ENCODE results near the gene NR1D2.

The NR1D2 gene

DNA sequence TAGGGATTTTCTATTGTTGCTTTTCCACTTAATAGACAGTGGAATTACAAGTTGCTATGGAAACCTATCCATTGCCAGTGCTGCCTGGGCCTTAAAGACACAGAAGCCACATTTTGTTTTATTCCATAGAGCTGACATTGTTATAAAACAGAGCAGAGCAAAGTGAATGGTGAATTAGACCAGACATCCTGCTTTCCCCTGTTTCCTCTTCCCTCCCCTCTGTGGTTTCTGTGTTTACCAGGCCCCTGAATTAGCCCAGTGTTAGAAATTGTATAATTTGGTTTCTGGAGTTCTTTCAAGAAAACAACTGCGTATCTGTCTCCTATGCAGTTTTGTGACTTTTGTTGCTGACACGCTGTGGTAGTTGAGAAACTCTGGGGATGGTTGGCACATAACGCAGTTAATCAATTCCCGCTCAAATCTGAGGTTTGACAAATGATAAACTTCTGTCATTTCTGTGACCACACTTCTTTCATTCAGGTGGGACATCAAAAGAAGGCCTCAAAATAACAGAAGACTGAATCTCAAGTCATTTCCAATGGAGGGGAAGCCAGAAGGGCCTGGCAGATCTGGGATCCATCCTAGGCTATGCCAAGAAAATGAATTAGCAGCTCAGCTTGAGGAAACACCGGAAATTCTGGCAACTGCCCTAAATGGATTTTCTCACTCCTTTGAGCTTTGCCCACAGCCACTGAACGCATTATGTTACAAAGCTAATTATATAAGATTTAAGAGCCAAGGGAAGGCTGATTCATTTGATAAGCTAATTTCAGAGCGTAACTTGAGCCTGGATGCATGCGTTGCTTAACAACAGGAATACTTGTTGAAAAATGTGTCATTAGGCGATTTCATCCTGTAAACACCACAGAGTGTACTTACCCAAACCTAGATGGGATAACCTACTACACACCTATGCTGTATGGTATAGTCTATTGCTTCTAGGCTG lies 46.9 kb downstream of the NR1D2 start:
- no peak overlapping the region for H3K4me3 ChIP-seq (ENCODE audit: low read depth, low read length)
- DNase-seq (ENCODE audit: low read depth), result peak; percentile 55
- TF ChIP-seq, protein P1, sequence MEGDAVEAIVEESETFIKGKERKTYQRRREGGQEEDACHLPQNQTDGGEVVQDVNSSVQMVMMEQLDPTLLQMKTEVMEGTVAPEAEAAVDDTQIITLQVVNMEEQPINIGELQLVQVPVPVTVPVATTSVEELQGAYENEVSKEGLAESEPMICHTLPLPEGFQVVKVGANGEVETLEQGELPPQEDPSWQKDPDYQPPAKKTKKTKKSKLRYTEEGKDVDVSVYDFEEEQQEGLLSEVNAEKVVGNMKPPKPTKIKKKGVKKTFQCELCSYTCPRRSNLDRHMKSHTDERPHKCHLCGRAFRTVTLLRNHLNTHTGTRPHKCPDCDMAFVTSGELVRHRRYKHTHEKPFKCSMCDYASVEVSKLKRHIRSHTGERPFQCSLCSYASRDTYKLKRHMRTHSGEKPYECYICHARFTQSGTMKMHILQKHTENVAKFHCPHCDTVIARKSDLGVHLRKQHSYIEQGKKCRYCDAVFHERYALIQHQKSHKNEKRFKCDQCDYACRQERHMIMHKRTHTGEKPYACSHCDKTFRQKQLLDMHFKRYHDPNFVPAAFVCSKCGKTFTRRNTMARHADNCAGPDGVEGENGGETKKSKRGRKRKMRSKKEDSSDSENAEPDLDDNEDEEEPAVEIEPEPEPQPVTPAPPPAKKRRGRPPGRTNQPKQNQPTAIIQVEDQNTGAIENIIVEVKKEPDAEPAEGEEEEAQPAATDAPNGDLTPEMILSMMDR (conservative IDR thresholded peaks at IDR 0.05; ENCODE audit: low read depth, low read length), result no peak

DNA sequence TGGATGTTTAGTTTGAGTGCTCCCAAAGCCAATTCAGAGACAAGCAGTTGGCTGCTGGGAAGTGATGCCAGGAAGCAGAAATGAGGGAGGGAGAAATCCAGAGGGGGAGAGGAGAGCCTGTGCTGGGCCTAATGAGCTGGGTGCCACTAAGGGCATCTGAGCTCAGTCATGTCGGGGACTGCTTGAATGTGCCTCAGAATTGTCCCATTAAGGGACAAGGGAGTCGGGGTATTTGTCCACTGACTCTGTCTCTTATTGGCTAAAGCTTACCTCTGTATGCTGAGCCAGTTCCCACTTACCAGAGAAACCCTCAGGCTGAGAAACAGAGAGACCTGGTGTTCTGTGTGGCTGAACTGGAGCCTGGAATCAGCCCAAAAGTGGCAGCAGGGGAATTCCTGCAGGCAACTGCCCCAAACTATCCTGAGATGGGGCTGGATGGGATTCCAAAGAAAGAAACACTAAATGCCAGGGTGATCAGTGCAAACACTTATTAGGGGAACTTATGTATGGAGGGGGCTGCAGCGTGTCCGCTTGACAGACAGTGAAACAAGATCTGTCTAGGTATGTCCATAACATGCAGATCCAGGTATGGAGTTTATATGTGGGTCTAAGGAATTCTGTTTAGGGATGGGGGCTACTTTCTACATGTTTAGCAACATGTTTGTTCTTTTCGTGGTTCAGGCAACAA lies 48.6 kb downstream of the NR1D2 start:
- no peak for DNase-seq (ENCODE audit: low read depth)
- H3K4me3 ChIP-seq (ENCODE audit: low read depth, low read length), result no peak overlapping the region

DNA sequence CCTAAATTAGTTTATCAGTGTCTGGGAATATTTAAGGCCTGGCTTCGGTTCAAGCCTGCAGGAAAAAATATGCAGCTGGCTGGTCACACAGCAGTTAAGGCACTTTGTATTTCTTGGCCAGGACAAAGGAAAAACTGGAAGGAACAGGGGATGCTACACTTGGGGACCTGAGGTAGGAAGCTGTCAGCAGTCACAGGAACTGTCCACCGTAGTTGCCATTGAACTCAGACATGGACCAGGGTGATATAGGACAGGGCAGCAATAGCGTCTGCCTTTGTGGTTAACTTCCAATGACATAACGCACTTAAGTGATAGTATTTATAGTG lies 49.1 kb downstream of the NR1D2 start:
- no peak for DNase-seq (ENCODE audit: low read depth)
- H3K4me3 ChIP-seq (ENCODE audit: low read depth, low read length), result no peak overlapping the region
- TF ChIP-seq, protein P1 (conservative IDR thresholded peaks at IDR 0.05; ENCODE audit: low read depth, low read length), result no peak

More for the DNA sequence above, 48.6 kb downstream of the NR1D2 start:
- TF ChIP-seq, protein P1 (conservative IDR thresholded peaks at IDR 0.05; ENCODE audit: low read depth, low read length), result no peak

DNA sequence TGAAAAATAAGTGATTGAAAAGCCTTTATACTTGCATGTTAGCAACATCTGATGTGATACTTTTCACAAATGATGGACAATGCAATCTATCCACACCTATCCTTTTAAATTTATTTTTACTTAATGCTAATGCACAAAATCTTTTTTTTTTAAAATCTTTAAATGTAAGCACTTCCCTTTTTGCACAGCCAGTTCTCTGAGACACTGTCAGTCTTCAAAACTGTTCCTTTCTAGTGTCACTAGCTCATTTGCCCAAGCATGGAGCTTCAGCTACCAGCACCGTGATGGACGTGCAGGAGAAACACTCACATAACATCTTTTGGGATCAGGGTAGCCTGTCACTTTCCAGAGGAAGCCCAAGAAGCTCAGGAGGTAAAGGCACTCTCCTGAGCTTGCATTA lies 50.1 kb downstream of the NR1D2 start:
- DNase-seq (ENCODE audit: low read depth), result no peak

DNA sequence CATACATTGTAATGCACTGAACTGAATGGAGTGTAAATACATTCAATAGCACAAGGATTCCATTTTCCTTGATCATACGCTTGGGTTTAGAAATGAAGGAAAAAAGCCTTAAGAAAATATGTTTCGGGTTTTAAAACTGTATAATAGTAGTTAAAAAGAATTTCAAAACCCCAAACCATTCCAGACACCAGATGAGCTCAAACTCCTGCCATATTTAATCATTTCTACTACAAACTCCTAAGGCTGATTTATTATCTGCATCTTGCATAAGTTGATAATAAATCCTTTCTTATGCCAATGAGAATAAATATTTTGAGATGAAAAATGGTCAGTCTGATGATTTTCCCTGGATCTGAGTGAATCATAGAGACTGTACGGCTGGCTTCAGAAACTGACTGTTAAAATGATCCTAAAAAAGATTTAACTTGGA lies 51.0 kb downstream of the NR1D2 start:
- DNase-seq (ENCODE audit: low read depth), result no peak
- TF ChIP-seq, protein P1 (conservative IDR thresholded peaks at IDR 0.05; ENCODE audit: low read depth, low read length), result no peak
- H3K4me3 ChIP-seq (ENCODE audit: low read depth, low read length), result no peak overlapping the region

More for the DNA sequence above, 50.1 kb downstream of the NR1D2 start:
- no peak overlapping the region for H3K4me3 ChIP-seq (ENCODE audit: low read depth, low read length)
- TF ChIP-seq, protein P1 (conservative IDR thresholded peaks at IDR 0.05; ENCODE audit: low read depth, low read length), result no peak

DNA sequence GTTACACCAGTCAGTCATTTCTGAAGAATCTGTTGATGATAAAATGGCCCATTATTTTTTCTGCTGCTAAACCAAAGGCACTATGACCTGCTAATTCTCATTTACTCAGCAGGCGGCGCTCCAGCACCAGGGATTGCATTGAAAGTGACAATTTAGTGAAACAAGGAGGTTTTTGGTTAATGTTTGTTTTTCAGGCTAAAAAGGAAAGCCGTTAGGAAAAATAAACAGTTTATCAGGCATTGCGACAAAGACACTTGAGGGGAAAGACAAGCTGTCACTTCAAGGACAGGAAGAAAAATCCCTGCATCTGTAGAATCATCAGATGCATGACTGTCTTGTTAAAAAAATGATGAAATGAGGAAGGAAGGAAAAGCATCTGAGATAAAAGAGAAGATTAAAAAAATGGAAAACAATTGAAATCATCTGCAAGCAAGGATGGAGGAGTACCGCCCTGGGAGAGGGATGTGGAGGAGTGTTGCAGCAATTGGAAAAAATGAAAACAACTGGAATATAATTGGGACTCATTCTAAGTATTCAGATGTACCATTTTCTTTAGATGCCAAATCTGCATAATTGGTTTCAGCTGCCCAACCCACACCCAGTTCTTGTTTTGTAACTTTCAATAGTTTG lies 54.0 kb downstream of the NR1D2 start:
- TF ChIP-seq, protein P1 (conservative IDR thresholded peaks at IDR 0.05; ENCODE audit: low read depth, low read length), result peak; percentile 97
- peak; percentile 71 for DNase-seq (ENCODE audit: low read depth)

More for the DNA sequence above, 54.0 kb downstream of the NR1D2 start:
- no peak overlapping the region for H3K4me3 ChIP-seq (ENCODE audit: low read depth, low read length)

Data from choroid plexus epithelial cell (primary cell).